Esophagus squamous epithelium (tissue), 5 donors: Measurements from ENCODE around the gene RNASEH1. TPM values are rescaled to one million over a fixed set of nuclear protein-coding genes. Genes with fewer than 3 reads are reported as not detected.
"Not testable (repeated sequence)": the region's sequence is repeated elsewhere in the genome, so short reads cannot be mapped to it uniquely, and the experiment has no call there.

Source experiments
- DNase-seq: peaks from one replicate; lab custom pipeline; 2025; lab: John Stamatoyannopoulos, UW
- H3K27ac ChIP-seq, 4 donors: fragments of 200-600 bp; sonication (generic); one replicate each; pipeline ENCODE4 v1.5.1; 2016 to 2019; ENCODE audit warnings: mild to moderate bottlenecking in 1 of 4
- H3K27me3 ChIP-seq, 4 donors: fragments of 200-600 bp; sonication (generic); 1 replicate in 3 of 4; 2 replicates in 1 of 4; pipeline versions ENCODE4 v1.5.1 to v1.6.0; 2017 to 2021; ENCODE audit warnings: antibody characterized with exemption in 1 of 4
- H3K36me3 ChIP-seq, 3 donors: fragments of 200-600 bp; sonication (generic); one replicate each; pipeline ENCODE4 v1.5.1; 2016 to 2019
- H3K4me1 ChIP-seq, 3 donors: fragments of 200-600 bp; sonication (generic); one replicate each; pipeline ENCODE4 v1.5.1; 2017 to 2019
- H3K4me3 ChIP-seq, 4 donors: fragments of 200-600 bp; sonication (generic); 1 replicate in 3 of 4; 2 replicates in 1 of 4; pipeline ENCODE4 v1.5.1; 2016 to 2019; ENCODE audit warnings: mild to moderate bottlenecking in 2 of 4, moderate library complexity in 1 of 4
- H3K9me3 ChIP-seq, 3 donors: fragments of 200-600 bp; sonication (generic); one replicate each; pipeline ENCODE4 v1.5.1; 2016 to 2019
- POLR2A ChIP-seq, 4 donors: fragments of 450-650 bp; IDR thresholded peaks; one replicate each; pipeline ENCODE4 v1.6.1; 2017; ENCODE audit warnings: antibody characterized with exemption in 4 of 4, mild to moderate bottlenecking in 4 of 4, moderate library complexity in 3 of 4
- WGBS, 2 donors: methylation state at CpG; one replicate each; pipeline ENCODE4 v1.1.5; 2018; 5-methylcytosine and 5-hydroxymethylcytosine counted together
- intact Hi-C: fragments of 100-400 bp; cut with DNase I; formaldehyde crosslinking; loops from one replicate; pipeline ENCODE4 v1.15.0; 2022
- total RNA-seq, 4 donors: library from RNA; depleted of rRNA; stranded (reverse); fragments of >200 nt; gene quantifications; one replicate each; pipeline ENCODE4 v1.1.0, GENCODE V29; 2016
- TF ChIP-seq, protein P1 (sequence below), 6 experiments: fragments of 450-650 bp in 4 of 6; fragments of 200-600 bp in 2 of 6; sonication (generic) in 2 of 6; IDR thresholded peaks; one replicate each; pipeline ENCODE4 v1.5.1; 2016 to 2019; ENCODE audit warnings: antibody characterized with exemption in 6 of 6, mild to moderate bottlenecking in 4 of 6, moderate library complexity in 4 of 6
- donor health status: DM: yes; HTN: yes; CAD: no.

Gene RNASEH1
- total RNA-seq, 4 donors from 2014 or later, result 12.1 to 21.2 (median 19.0) TPM

DNA sequence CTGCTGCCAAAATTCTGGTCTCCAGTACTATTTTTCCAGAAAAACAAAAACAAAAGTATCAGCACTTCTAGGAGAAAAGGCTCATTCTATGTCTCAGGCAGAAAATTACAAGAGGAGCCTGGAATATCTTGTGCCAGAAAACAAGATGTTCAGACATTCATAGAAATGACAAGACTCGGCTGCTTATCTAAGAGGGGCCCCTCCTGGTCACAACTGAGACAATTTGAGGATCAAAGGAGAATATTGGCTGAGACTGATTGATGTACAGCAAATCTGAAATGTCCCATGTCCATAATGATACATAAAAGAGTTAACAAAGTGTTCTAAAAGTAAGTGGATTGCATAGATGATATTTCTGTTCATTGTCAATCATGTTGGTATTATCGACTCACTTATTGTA, 14.5 kb upstream of the RNASEH1 start:
- TF ChIP-seq, protein P1, sequence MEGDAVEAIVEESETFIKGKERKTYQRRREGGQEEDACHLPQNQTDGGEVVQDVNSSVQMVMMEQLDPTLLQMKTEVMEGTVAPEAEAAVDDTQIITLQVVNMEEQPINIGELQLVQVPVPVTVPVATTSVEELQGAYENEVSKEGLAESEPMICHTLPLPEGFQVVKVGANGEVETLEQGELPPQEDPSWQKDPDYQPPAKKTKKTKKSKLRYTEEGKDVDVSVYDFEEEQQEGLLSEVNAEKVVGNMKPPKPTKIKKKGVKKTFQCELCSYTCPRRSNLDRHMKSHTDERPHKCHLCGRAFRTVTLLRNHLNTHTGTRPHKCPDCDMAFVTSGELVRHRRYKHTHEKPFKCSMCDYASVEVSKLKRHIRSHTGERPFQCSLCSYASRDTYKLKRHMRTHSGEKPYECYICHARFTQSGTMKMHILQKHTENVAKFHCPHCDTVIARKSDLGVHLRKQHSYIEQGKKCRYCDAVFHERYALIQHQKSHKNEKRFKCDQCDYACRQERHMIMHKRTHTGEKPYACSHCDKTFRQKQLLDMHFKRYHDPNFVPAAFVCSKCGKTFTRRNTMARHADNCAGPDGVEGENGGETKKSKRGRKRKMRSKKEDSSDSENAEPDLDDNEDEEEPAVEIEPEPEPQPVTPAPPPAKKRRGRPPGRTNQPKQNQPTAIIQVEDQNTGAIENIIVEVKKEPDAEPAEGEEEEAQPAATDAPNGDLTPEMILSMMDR (IDR thresholded peaks at IDR 0.05), result no peak
- no peak for TF ChIP-seq POLR2A (IDR thresholded peaks at IDR 0.05)
- Histone ChIP-seq H3K27ac (no peak overlapping the region), H3K36me3 (peaks cover 0 to 14% (median 6%) of the 10 kb centered on the region in 3 donors), H3K4me1 (peaks cover 12 to 26% (median 17%) of the 10 kb centered on the region in 3 donors), H3K27me3 (no peaks in the 10 kb centered on the region), H3K4me3 (no peak overlapping the region), H3K9me3 (no peaks in the 10 kb centered on the region)
- DNase-seq, result no peak
- WGBS, 2 donors, result 61 to 77% methylated on average over 2 of the region's 2 CpGs
- intact Hi-C loops, result no loop called here

DNA sequence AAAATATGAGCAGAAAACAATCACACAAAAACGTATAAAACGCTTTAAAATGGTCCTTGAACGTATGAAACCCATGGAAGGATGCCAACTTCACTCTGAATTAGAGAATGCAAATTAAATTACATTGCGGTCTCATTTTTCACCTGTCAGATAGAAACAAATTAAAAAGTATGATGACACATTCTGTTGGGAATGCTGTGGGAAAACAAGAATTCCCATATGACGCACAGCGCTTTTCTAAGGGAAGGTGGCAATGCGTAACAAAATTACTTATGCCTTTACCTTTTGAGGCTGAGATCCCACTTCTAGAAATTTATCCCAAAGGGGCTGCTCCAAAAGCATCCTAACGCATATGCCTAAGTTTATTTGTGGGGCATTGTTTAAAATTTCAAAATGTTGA, 13.2 kb upstream of the RNASEH1 start:
- peaks cover 0 to under 1% (median 0%) of the 10 kb centered on the region in 3 donors for H3K36me3 ChIP-seq
- 77 to 80% methylated on average over 8 of the region's 8 CpGs for WGBS, 2 donors
- peaks cover 0 to 8% (median 0%) of the 10 kb centered on the region in 4 donors for H3K27me3 ChIP-seq
- H3K27ac ChIP-seq, result no peak overlapping the region
- intact Hi-C loops, result no loop called here
- peaks cover under 1 to 13% (median 3%) of the 10 kb centered on the region in 3 donors for H3K4me1 ChIP-seq
- TF ChIP-seq, protein P1 (IDR thresholded peaks at IDR 0.05), result no peak
- no peak for TF ChIP-seq POLR2A (IDR thresholded peaks at IDR 0.05)
- H3K4me3 ChIP-seq, result no peak overlapping the region
- no peak for DNase-seq
- no peaks in the 10 kb centered on the region for H3K9me3 ChIP-seq

DNA sequence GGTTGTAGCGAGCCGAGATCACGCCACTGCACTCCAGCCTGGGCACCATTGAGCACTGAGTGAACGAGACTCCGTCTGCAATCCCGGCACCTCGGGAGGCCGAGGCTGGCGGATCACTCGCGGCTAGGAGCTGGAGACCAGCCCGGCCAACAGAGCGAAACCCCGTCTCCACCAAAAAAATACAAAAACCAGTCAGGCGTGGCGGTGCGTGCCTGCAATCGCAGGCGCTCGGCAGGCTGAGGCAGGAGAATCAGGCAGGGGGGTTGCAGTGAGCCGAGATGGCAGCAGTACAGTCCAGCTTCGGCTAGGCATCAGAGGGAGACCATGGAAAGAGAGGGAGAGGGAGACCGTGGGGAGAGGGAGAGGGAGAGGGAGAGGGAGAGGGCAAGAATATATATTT, 11.5 kb upstream of the RNASEH1 start:
- H3K27me3 ChIP-seq, result peaks cover 0 to 10% (median 0%) of the 10 kb centered on the region in 4 donors
- intact Hi-C loops, H3K9me3 ChIP-seq, H3K27ac ChIP-seq, H3K4me3 ChIP-seq, H3K36me3 ChIP-seq, DNase-seq: not testable (repeated sequence)
- WGBS, 2 donors, result 57 to 86% methylated on average over 8 to 10 of the region's 23 CpGs
- H3K4me1 ChIP-seq, result peaks cover 0 to 14% (median 0%) of the 10 kb centered on the region in 3 donors

DNA sequence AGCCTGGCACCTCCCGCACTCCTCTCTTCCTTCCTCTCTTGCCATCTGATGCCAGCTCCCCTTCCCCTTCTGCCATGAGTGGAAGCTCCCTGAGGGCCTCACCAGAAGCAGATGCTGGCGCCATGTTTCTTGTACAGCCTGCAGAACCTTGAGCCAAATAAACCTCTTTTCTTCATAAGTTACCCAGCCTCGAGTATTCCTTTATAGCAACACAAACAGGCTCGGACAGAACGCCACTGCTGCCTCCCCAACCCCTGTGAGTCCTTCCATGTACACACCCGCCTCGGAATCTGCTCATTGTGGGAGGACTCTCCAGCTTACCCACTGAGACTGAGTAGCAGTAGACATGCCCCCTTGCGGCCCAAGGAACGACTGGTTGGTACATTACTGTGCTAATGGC, 8.7 kb upstream of the RNASEH1 start:
- WGBS, 2 donors, result 88 to 98% methylated on average over 6 to 7 of the region's 9 CpGs
- H3K9me3 ChIP-seq, result no peaks in the 10 kb centered on the region
- peaks cover 0 to 10% (median 0%) of the 10 kb centered on the region in 4 donors for H3K27me3 ChIP-seq
- no peak overlapping the region for H3K27ac ChIP-seq
- H3K4me3 ChIP-seq, result no peak overlapping the region
- TF ChIP-seq, protein P1 (IDR thresholded peaks at IDR 0.05), result no peak
- TF ChIP-seq POLR2A (IDR thresholded peaks at IDR 0.05), result no peak
- intact Hi-C loops, result no loop called here
- peaks cover 0 to 16% (median 0%) of the 10 kb centered on the region in 3 donors for H3K4me1 ChIP-seq
- H3K36me3 ChIP-seq, result no peaks in the 10 kb centered on the region
- DNase-seq, result no peak

DNA sequence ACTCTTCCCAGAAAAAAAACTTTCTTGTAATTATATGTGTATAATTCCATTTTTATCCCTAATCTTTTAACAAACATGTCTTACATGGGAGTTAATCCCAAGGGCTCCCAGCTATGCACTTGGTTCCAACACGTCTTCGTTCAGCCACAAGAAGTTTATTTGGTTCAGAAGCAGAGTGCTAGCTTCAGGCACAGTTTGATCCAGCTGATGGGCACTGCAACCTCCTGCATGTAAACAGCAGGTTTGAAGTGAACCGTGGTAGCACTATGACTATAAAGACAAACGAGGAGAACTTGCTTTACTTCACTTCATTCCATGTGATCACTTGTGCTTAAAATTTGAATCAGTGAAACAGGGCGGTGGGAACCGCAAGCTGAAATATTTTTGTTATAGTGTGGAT, 7.0 kb upstream of the RNASEH1 start:
- peak overlapping the region in 1 of 4 donors; percentile 58 for H3K27ac ChIP-seq
- intact Hi-C loops, result no loop called here
- H3K4me1 ChIP-seq, result peaks cover 0 to 16% (median 0%) of the 10 kb centered on the region in 3 donors
- no peak for TF ChIP-seq POLR2A (IDR thresholded peaks at IDR 0.05)
- TF ChIP-seq, protein P1 (IDR thresholded peaks at IDR 0.05), result no peak
- no peaks in the 10 kb centered on the region for H3K36me3 ChIP-seq
- peaks cover 0 to 10% (median 0%) of the 10 kb centered on the region in 4 donors for H3K27me3 ChIP-seq
- no peaks in the 10 kb centered on the region for H3K9me3 ChIP-seq
- no peak for DNase-seq
- 41 to 56% methylated on average over 6 of the region's 6 CpGs for WGBS, 2 donors
- H3K4me3 ChIP-seq, result no peak overlapping the region
